ENCODE measurements around the gene SERINC5.
"Not testable (repeated sequence)": the region's sequence is repeated elsewhere in the genome, so short reads cannot be mapped to it uniquely, and the experiment has no call there.

The SERINC5 gene

DNA sequence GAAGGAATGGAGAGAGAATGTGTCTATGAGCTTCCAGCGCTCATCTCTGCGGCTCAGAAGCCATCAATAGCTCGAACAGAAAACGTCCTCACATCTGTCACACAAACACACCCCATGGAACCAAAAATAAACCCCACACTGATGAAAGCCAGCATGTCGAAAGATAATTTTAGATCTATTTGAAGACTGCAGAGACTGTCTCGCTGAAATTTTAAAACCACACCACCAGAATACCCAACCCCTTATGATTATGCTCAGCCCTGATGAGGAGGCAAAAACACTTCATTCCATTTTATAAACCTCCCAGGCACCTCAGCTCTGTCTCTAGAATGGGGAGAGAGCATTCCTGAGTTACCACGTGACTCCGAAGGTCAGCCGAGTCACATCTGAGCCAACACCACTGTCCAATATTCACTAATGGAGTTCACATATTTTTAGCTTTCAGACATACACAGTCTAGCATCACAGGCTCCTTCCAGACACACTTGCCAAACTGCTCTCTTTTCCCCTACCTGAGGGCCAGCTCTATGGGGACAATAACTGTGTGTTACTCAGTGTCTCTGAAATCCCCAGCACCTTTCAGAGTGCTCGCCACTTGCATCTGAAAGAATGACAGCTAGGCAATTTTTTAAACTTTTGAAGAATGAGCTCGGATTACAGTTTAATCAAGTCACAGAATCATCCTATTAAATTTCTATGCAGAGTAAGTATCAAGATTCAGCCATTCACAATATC, 63.2 kb downstream of the SERINC5 start:
- DNase-seq: no peak

DNA sequence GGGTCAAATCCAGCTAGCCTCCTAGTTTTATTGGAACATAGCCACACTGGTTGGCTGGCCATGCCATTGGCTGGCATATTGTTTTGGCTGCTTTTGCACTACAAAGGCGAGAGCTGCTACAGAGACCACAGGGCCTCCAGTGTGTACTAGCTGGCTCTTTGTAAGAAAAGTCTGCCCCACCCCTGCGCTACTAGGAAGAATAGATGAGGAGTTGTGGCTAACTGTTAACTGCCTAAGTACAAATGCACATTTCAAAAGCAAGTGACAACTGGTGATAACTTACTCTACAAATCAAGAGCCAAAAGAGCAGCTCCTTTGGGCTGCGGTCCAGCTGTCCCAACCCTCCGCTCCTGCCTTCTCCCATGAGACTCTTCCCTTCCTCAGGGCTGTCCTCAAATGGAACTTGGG, 63.9 kb downstream of the SERINC5 start:
- no peak for DNase-seq

DNA sequence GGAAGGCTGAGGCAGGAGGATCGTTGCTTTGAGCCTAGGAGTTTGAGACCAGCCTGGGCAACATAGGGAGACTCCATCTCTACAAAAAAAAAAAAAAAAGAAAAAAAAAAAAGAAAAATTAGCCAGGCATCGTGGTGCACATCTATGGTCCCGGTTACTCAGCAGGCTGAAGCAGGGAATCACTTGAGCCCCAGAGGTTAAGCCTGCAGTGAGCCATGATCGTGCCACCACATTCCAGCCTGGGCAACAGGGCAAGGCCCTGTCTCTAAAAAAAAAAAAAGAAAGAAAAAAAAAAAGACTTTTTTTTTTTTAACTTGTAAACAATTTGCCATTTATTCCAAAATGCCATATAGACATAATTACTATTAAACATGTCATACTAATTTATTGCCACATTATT, 64.5 kb downstream of the SERINC5 start:
- no peak for DNase-seq

DNA sequence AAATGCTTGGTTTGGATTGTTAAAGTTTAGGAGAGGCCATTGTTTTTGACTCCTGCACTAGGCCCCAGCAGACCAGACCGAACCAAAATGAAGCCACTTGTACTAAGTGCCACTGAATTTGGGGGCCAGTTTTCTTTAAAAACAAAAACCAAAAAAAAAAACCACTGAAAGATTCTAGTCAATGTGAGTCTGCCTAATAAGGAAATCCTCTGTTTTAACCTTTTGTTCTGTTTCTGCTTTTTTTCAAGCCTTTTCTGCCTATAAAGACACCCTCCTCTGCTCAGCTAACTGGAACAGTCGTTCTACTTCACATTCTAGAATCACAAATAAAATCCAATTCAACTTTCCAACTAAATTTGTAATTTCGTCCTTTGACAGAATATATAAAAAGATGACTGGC, 64.9 kb downstream of the SERINC5 start:
- DNase-seq: no peak

DNA sequence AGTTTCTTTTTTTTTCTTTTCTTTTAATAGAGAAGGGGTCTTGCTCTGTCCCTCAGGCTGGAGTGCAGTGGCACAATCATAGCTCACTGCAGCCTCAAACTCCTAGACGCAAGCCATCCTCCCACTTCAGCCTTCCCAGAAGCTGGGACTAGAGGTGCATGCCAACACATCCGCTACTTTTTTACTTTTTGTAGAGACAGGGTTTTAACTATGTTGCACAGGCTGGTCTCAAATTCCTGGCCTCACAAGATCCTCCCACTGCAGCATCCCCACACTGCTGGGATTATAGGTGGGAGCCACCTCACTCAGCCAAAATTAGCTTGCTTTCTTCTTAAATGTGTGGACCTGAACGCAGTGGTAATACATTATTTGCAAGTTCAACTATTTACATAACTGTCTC, 66.1 kb downstream of the SERINC5 start:
- no peak for DNase-seq

DNA sequence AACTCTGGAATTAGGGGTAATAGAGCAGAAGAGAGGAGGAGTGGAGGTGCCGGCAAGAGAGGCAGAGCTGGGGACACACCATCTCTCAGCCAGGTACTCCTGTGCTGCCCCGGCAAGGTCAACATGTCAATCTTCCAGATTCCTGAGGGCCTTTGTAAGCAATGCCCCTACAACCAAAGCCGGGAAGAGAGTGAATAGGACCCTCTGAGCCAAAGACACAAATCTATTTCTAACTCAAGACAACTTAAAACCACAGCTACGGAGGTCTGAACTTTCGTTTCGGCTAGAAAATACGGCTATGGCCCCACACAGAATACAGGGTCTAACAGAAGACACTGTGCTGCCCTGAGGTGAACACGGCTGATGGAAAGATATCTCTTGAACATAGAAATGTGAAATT, 66.6 kb downstream of the SERINC5 start:
- no peak for DNase-seq

DNA sequence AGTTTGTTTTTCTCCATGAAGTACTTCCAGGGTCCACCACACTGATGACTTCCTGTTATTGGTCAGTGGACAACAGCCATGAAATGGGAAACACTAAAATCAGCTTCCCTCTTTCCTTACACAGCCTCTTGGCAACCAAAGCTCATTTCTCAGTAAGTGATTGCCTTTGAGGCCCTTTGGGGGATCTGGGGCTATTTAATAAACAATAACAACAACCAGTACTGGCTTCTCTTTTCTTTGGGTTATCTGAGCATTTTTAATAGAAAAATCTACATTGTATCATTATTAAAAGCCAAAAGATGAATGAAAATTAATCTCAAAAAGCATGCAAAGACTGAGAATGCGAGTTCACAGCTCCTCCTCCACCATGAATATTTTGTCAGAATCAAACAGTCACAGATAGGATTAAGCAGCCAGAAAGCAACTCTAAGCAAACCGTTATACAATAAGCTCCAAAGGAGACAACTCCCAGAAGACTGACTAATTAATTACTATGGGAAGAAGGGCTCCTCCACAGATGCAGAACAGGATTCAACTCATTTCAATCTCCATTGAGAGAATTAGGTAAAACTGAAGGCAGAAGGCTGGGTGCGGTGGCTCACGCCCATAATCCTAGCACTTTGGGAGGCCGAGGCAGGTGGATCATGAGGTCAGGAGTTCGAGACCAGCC, 68.3 kb downstream of the SERINC5 start:
- no peak for DNase-seq

DNA sequence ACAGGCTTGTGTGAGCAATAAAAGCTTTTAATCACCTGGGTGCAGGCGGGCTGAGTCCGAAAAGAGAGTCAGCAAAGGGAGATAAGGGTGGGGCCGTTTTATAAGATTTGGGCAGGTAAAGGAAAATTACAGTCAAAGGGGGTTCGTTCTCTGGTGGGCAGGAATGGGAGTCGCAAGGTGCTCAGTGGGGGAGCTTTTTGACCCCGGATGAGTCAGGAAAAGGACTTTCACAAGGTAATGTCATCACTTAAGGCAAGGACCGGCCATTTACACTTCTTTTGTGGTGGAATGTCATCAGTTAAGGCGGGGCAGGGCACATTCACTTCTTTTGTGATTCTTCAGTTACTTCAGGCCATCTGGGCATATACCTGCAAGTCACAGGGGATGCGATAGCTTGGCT, 70.3 kb downstream of the SERINC5 start:
- not testable (repeated sequence) for DNase-seq

DNA sequence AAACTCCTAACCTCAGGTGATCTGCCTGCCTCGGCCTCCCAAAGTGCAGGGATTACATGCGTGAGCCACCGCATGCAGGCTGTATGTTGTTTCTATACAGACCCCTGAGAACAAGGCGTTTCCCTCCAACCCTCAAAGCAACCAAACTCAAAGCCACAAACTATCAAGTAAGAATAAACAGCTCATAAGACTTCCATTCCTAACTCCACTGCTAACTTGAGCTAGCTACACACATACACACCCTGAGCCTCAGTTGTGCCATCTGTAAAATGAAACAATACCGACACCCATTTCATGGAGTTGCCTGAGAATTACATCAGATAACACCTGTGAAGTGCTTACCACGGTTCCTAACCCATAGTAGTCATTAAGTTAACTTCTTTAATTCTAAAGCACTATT, 70.8 kb downstream of the SERINC5 start:
- no peak for DNase-seq

DNA sequence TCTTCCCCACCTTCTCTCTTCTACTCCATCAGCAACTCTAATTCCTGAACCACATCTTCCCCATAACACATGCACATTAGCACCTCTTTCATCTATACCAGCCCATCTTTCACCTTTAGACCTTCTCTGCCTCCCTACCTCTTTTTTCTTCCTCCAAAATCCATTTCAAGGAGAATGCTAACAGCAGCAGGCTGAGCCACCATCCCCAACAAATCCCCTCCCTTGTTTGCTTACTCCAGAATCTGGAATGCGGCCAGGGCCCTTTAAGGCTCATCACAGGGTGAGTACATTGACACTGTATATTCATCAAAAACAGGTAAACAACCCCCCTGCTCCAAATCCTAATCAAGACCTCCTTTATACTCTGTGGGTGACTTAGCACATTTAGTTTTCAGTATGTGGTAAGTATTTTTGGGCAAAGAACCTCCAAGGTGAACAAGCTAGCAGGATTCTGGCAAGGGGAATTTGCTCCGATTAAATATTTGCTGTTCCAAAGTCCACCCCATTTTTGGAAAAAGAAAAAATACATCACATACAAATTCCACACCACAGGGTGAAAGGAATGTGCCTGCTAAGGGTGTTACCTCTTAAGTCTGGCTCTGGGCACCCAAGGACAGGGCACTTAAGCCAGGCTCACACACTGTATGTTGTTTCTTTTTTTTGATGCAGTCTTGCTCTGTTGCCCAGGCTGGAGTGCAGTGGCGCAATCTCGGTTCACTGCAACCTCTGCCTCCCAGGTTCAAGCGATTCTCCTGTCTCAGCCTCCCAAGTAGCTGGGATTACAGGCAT, 71.4 kb downstream of the SERINC5 start:
- no peak for DNase-seq

DNA sequence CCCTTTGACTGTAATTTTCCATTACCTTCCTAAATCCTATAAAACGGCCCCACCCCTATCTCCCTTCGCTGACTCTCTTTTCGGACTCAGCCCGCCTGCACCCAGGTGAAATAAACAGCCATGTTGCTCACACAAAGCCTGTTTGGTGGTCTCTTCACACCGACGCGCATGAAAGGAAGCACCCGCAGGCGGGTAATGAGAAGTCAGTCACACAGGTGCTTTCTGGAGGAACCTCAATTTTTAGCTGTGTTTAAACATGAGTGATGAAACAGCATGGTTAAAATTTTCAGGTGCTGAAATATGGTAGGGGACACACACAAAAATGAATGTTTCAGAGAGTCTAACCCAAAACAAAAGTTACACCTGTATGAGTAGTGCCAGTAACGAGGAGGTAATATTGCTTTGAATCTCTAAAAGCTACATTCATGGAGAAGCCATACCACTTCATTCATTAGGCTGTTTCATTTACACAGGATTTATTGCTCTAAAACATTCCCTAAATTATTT, 72.1 kb downstream of the SERINC5 start:
- not testable (repeated sequence) for DNase-seq

DNA sequence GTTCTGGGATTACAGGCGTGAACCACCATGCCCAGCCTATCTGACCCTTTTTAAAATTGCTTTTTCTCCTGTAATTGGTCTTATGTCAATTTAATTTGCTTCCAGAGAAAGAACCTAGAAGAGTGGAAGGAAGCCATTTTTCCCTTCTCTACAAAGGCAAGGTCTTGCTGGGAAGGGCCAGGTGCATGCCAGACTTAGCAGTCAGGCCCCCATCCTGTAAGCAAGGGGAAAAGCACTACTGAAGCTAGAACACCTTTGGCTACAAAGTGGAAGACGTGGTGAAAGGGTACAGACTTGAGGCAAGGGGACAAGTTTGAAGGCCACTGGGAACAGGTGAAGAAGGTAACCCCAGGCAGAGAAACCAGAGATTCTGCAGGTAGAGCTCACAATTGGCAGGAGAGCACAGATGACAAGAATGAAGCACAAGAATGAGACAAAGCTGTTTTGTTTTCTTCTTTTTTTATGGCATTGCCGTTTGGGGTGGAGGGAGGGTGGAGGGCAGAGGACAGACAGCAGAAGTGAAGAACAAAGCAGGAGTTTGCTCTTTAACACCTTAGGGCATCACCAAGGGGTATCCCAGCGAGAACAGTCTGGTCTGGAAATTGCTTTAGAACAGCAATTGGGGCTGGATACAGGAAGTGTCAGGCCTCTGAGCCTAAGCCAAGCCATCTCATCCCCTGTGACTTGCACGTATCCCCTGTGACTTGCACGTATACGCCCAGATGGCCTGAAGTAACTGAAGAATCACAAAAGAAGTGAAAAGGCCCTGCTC, 72.9 kb downstream of the SERINC5 start:
- DNase-seq: no peak

DNA sequence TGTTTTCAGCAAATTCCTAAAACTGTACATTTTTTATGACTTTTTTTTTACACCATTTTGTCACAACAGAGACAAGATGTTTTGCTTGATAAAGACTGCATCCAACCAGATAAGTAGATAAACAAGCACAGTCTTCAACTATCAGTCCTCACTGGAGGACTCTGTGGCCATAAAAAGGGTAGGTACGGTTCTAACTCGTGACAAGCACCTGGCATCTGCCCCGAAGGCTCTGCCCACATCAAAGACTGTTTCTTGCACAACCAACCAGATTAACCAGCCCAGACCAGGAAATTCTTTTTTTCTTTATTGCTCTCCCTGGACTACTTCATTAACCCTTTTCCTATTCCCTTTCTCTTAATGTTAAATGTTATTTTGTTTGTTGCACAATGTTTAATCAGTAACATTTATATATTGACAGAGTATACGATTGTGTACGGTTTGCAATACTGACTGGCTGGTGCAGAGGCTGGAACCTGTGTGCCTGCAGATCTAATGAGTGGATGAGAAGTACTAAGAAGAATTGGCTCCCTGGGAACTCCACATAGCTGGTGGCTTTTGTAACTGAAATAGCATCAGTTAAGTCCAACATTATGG, 74.1 kb downstream of the SERINC5 start:
- no peak for DNase-seq

DNA sequence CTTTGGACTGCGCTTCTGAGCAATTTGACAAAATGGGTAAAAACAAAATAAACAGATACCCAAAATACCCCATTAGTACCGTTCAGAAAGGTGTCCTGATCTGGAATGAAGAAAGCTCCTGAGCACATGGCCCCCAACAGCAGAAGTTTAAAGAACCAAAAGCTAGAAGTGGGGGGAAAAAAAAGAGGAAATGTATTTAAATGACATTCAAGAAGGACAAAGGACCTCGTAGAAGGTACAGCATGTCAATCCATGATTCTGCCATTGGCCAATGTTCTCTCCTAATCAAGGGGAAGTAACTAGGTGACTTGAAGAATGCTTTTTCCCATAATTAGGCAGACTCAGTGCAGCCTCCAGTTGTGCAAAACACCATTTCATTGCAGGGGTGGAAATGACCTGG, 78.6 kb downstream of the SERINC5 start:
- DNase-seq: no peak

DNA sequence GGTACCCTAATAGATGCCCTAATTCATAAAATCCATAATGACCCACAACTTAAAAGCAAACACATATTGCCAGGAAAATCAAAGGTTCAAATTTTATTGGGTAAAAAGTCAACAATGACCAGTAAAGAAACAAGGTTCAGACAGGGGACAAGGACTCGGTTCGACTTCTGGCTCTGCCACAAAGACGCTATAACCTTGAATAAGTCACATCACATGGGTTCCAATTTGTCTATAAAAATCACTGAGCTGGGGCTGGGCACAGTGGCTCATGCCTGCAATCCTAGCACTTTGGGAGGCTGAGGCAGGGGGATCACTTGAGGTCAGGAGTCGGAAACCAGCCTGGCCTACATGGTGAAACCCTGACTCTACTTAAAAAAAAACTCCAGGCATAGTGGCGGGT, 80.5 kb downstream of the SERINC5 start:
- DNase-seq: no peak

DNA sequence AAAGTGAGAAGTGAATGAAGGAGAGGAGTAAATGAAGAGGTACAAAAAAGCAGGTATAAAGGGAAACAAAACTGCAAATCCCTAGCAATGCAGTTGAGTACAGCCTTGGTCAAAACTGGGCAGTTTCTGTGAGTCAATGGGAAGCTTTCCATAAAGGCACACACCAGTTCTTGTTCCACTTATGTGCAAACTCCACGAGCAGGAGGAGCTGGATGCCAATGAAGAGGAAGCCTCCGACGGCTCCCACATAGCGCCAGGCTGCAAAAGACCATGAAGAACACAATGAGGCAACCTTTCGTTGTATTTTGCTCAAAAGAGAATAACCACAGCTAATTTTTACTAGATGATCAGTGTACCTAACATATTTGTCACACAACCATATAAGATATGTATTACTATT, 81.1 kb downstream of the SERINC5 start:
- DNase-seq: no peak

DNA sequence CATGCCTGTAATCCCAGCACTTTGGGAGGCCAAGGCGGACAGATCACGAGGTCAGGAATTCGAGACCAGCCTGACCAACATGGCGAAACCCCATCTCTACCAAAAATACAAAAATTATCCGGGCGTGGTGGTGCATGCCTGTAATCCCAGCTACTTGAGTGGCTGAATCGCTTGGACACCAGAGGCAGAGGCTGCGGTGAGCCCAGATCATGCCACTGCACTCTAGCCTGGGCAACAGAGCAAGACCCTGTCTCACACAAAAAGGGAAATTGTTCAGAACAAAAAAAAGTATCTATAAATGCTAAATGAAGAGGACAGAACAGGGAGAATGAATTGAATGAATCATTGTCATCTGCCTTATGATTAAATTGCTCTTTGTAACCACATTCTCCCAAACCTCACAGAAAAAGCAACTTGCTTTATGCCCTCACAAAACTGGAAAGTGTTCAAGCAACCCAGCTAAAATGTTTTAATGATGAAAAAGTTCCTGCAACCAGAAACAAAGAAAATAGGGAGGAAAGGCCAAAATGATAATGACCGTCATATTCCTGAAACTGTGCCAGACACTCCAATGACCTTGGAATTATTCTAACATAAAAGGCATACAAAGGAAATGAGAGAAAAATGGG, 83.7 kb downstream of the SERINC5 start:
- DNase-seq: no peak

DNA sequence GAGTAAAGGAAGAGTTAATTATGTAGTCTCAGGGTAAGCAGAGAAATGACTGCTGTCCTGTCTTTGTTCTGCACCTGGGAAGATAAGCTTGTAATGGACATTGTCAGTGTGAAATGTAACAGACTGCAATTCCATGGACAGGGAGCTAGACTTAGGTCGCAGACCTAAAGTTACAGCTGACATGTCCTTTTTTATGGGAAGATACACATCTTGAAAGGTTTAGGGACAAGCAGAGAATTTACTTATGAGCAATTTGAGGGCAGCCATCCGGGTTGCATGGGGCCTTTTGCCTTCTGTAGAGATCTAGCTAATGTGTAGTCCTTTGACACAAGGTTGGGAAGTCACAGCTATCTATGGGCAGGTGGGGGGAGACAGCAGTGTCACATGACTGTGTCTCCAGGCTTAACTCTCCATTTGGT, 85.7 kb downstream of the SERINC5 start:
- DNase-seq: no peak

DNA sequence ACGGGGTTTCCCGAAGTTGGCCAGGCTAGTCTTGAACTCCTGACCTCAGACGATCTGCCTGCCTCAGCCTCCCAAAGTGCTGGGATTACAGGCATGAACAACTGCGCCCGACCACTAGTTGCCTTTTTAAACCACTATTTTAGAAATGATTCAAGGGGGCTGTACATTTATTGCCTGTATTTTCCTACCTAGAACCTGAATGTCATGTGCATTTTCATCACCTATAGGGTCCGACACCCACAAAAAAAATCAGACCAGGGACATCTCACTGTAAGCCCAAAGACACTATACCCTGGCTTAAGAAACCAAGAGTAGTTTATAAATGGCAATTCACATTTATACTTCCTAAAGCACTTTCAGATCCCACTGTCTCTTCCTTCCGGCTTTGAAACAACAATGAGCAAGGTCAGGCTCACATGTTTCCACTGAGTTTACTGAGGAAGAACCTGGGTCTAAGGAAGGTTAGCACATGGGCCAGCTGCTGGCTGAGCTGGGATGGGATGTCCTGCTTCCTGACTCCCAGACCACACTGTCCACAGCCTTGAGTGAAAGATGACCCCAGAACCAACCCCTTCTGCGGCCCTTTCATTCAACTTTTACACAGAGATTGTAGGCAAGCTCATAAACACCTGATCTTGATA, 87.3 kb downstream of the SERINC5 start:
- no peak for DNase-seq

DNA sequence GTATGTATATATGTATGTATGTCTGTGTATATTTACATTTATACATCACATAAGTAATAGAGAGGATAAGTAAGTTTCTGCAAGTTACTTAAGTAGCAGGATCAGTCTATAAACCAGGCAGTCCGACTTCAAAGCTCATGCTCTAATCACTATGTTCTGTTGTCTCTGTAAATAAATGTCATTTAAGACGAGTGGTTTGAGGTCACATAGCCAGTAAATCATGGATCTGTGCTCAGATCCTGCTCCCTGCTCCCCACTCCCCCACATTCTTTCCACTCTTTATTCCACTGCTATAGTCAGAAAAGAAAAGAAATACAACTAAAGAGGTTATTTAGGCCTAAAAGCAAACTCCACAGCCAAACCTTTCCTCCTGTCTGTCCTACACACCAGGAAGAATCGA, 90.4 kb downstream of the SERINC5 start:
- no peak for DNase-seq

DNA sequence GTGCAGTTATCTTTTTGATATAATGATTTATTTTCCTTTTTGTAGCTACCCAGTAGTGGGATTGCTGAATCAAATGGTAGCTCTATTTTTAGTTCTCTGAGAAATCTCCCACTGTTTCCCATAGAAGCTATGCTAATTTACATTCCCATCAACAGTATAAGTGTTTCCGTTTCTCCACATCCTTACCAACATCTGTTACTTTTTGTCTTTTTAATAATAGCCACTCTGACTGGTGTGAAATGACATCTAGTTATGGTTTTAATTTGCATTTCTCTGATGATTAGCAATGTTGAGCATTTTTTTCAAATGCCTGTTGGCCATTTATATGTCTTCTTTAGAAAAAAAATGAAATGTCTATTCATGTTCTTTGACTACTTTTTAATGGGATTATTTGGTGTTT, 94.7 kb downstream of the SERINC5 start:
- DNase-seq: no peak

DNA sequence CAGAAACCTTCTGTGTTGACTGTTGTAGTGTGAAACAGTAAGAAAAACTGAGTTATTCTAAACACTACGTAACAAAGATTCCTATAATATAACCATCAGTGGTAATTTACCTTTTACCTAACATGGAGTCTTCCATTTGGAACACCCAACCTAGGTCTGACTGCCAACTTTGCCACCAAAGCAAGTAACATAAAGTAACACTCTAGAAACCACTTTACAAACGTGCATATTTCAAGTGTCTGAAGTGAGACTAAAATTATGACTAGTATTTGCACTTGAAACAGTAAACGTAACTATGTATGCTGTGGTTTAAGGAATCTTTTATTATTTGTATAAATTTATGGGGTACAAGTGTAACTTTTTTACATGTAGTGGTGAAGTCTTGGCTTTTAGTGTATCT, 95.6 kb downstream of the SERINC5 start:
- DNase-seq: no peak
